ENCODE results near the gene ZBTB45.

- TF ChIP-seq POLR2AphosphoS5 (IDR thresholded peaks at IDR 0.05; ENCODE audit: low read depth, low read length): no peak
- TF ChIP-seq EZH2 (IDR thresholded peaks at IDR 0.05): no peak
- TF ChIP-seq, protein P1, sequence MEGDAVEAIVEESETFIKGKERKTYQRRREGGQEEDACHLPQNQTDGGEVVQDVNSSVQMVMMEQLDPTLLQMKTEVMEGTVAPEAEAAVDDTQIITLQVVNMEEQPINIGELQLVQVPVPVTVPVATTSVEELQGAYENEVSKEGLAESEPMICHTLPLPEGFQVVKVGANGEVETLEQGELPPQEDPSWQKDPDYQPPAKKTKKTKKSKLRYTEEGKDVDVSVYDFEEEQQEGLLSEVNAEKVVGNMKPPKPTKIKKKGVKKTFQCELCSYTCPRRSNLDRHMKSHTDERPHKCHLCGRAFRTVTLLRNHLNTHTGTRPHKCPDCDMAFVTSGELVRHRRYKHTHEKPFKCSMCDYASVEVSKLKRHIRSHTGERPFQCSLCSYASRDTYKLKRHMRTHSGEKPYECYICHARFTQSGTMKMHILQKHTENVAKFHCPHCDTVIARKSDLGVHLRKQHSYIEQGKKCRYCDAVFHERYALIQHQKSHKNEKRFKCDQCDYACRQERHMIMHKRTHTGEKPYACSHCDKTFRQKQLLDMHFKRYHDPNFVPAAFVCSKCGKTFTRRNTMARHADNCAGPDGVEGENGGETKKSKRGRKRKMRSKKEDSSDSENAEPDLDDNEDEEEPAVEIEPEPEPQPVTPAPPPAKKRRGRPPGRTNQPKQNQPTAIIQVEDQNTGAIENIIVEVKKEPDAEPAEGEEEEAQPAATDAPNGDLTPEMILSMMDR (IDR thresholded peaks at IDR 0.05 in 2 of 3, conservative IDR thresholded peaks at IDR 0.05 in 1 of 3; ENCODE audit: borderline replicate concordance in 1 of 3, insufficient read depth in 1 of 3, low read depth in 2 of 3, low read length in 2 of 3): no peak
- TF ChIP-seq, protein P2, sequence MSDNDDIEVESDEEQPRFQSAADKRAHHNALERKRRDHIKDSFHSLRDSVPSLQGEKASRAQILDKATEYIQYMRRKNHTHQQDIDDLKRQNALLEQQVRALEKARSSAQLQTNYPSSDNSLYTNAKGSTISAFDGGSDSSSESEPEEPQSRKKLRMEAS (IDR thresholded peaks at IDR 0.05): no peak
- no peak for TF ChIP-seq POLR2A (IDR thresholded peaks at IDR 0.05; ENCODE audit: borderline replicate concordance, extremely low read depth, insufficient read depth, insufficient read length)
- TF ChIP-seq ZNF274 (IDR thresholded peaks at IDR 0.05; ENCODE audit: low read depth, low read length): no peak
- no peak for TF ChIP-seq EZH2phosphoT487 (IDR thresholded peaks at IDR 0.05; ENCODE audit: borderline replicate concordance)
These were observed 26.5 kb upstream of the ZBTB45 start for GRCh38 chr19:58546019-58546530.
